ENCODE data around the gene DDIAS.
"Not testable (repeated sequence)": the region's sequence is repeated elsewhere in the genome, so short reads cannot be mapped to it uniquely, and the experiment has no call there.

The DDIAS gene

GRCh38 chr11:82903843-82904586, 2.5 kb downstream of the DDIAS start:
- POLR2A ChIA-PET = no interaction called here
- no peak for DNase-seq (ENCODE audit: extremely low spot score)
- TF ChIP-seq TARDBP (IDR thresholded peaks at IDR 0.05) = no peak
- TF ChIP-seq LEF1 (IDR thresholded peaks at IDR 0.05; ENCODE audit: borderline replicate concordance) = no peak
- no peak for TF ChIP-seq HDGF (IDR thresholded peaks at IDR 0.05; ENCODE audit: borderline replicate concordance)
- TF ChIP-seq BHLHE40 (IDR thresholded peaks at IDR 0.05; ENCODE audit: borderline replicate concordance) = no peak
- no peak for TF ChIP-seq PKNOX1 (IDR thresholded peaks at IDR 0.05)
- no peak for TF ChIP-seq NFRKB (IDR thresholded peaks at IDR 0.05)
- no peak for TF ChIP-seq FOXA1 (IDR thresholded peaks at IDR 0.05)
- no peak for TF ChIP-seq SP1 (IDR thresholded peaks at IDR 0.05)
- no peak for TF ChIP-seq FOXK2 (IDR thresholded peaks at IDR 0.05)
- TF ChIP-seq CTBP1 (IDR thresholded peaks at IDR 0.05; ENCODE audit: borderline replicate concordance) = no peak
- no peak for TF ChIP-seq ARNT (IDR thresholded peaks at IDR 0.05)
- TF ChIP-seq ELF4 (IDR thresholded peaks at IDR 0.05) = no peak
- TF ChIP-seq FOXM1 (IDR thresholded peaks at IDR 0.05; ENCODE audit: borderline replicate concordance) = no peak
- TF ChIP-seq ZNF384 (IDR thresholded peaks at IDR 0.05) = no peak
- TF ChIP-seq SUZ12 (IDR thresholded peaks at IDR 0.05) = no peak
- TF ChIP-seq L3MBTL2 (conservative IDR thresholded peaks at IDR 0.05) = no peak
- CTCF ChIA-PET = interaction anchor here (0.6 to 1.1 kb wide), 3 partner anchors 39 to 323 kb away, joined by 3 read pairs; no protein-coding TSS in a partner anchor

GRCh38 chr11:82906236-82906635, 4.7 kb downstream of the DDIAS start:
- POLR2A ChIA-PET = no interaction called here
- TF ChIP-seq ELF4 (IDR thresholded peaks at IDR 0.05) (no peak), TARDBP (IDR thresholded peaks at IDR 0.05) (no peak)
- no peak for DNase-seq (ENCODE audit: extremely low spot score)
- CTCF ChIA-PET = no interaction called here

- ChIA-PET CTCF (no interaction called here), POLR2A (no interaction called here)
- DNase-seq (ENCODE audit: extremely low spot score) = no peak
- TF ChIP-seq SP1 (IDR thresholded peaks at IDR 0.05) (no peak), FOXA1 (IDR thresholded peaks at IDR 0.05) (no peak)
These were observed 5.4 kb downstream of the DDIAS start for GRCh38 chr11:82906931-82907330.

- ChIA-PET CTCF (no interaction called here), POLR2A (no interaction called here)
These were observed 5.8 kb downstream of the DDIAS start for GRCh38 chr11:82907371-82907770.

GRCh38 chr11:82908311-82908710, 6.8 kb downstream of the DDIAS start:
- POLR2A ChIA-PET = no interaction called here
- no peak for TF ChIP-seq FOXM1 (IDR thresholded peaks at IDR 0.05; ENCODE audit: borderline replicate concordance)
- TF ChIP-seq SUZ12 (IDR thresholded peaks at IDR 0.05) = no peak
- CTCF ChIA-PET = no interaction called here
- no peak for DNase-seq (ENCODE audit: extremely low spot score)

More at GRCh38 chr11:82907371-82907770, 5.8 kb downstream of the DDIAS start:
- TF ChIP-seq SP1 (IDR thresholded peaks at IDR 0.05) (no peak), FOXK2 (IDR thresholded peaks at IDR 0.05) (no peak), ELF4 (IDR thresholded peaks at IDR 0.05) (no peak), PKNOX1 (IDR thresholded peaks at IDR 0.05) (no peak)
- DNase-seq (ENCODE audit: extremely low spot score) = no peak

- DNase-seq (ENCODE audit: extremely low spot score) = no peak
- TF ChIP-seq ELF4 (IDR thresholded peaks at IDR 0.05) (no peak), ARNT (IDR thresholded peaks at IDR 0.05) (no peak), FOXK2 (IDR thresholded peaks at IDR 0.05) (no peak), ZNF384 (IDR thresholded peaks at IDR 0.05) (no peak), TARDBP (IDR thresholded peaks at IDR 0.05) (no peak), SUZ12 (IDR thresholded peaks at IDR 0.05) (no peak)
- POLR2A ChIA-PET = no interaction called here
- CTCF ChIA-PET = no interaction called here
These were observed 7.6 kb downstream of the DDIAS start for GRCh38 chr11:82909015-82909640.

- CTCF ChIA-PET; POLR2A ChIA-PET; DNase-seq (ENCODE audit: extremely low spot score): not testable (repeated sequence)
These were observed 18.2 kb downstream of the DDIAS start for GRCh38 chr11:82919786-82920185.

- CTCF ChIA-PET = not testable (repeated sequence)
These were observed 18.7 kb downstream of the DDIAS start for GRCh38 chr11:82920227-82920626.

GRCh38 chr11:82922396-82923173, 21.0 kb downstream of the DDIAS start:
- CTCF ChIA-PET = interaction anchor here (0.6 kb wide), 1 partner anchor 12 kb away, joined by 3 read pairs; no protein-coding TSS in a partner anchor
- POLR2A ChIA-PET; DNase-seq (ENCODE audit: extremely low spot score): not testable (repeated sequence)

More at GRCh38 chr11:82920227-82920626, 18.7 kb downstream of the DDIAS start:
- POLR2A ChIA-PET; DNase-seq (ENCODE audit: extremely low spot score): not testable (repeated sequence)
